HCT116 (cell line): Measurements from ENCODE around the gene TMC2. TPM values are rescaled to one million over a fixed set of nuclear protein-coding genes. Genes with fewer than 3 reads are reported as not detected.

Experiments used
- ATAC-seq: fragments of 200-7000 bp; cut with Tn5 transposase; 2 replicates; pipeline ENCODE4 v1.9.1; 2020; ENCODE audit warnings: mild to moderate bottlenecking, moderate library complexity
- BruUV-seq: library from RNA; stranded (reverse); fragments of 400-500 nt; replicated peaks from 2 replicates; lab custom pipeline; 2021; lab: Mats Ljungman, UMichigan
- CTCF ChIA-PET: fragments of 300-600 bp; sonication (Branson Sonifier 250); formaldehyde crosslinking; loops from one replicate; lab custom pipeline; 2021; ENCODE audit warnings: antibody characterized with exemption; lab: Charles Lee
- POLR2A ChIA-PET: fragments of 300-600, 350-600 bp; sonication (Branson Sonifier 250); formaldehyde crosslinking; loops from one replicate; lab custom pipeline; 2021; ENCODE audit warnings: antibody characterized with exemption; lab: Charles Lee
- RAD21 ChIA-PET, 2 experiments: fragments of 300-600 bp; sonication (Branson Sonifier 250); formaldehyde crosslinking; loops; one replicate each; lab custom pipeline; 2023; ENCODE audit warnings: low total read pairs in 2 of 2; ENCODE audit not compliant: uncharacterized antibody in 2 of 2, unreplicated experiment in 2 of 2, low non-redundant PET in 1 of 2; lab: Charles Lee
- DNase-seq: peaks from one replicate; pipeline ENCODE4 v3.0.0-alpha.2; 2010; ENCODE audit warnings: low read depth, low spot score
- H2AFZ ChIP-seq: fragments of 200-600 bp; shearing (Covaris generic), sonication (generic); 2 replicates; pipeline ENCODE4 v1.6.1; 2017; ENCODE audit warnings: low read depth, mixed run types, mixed read lengths, antibody characterized with exemption, low read length; ENCODE audit not compliant: poor library complexity, severe bottlenecking
- H3K27ac ChIP-seq: 2 replicates; pipeline ENCODE4 v1.5.1; 2012; ENCODE audit warnings: low read depth, low read length
- H3K27me3 ChIP-seq: fragments of 200-600 bp; sonication (generic); 2 replicates; pipeline ENCODE4 v1.6.1; 2016; ENCODE audit warnings: mixed run types, low read length, mixed read lengths; ENCODE audit not compliant: insufficient read depth
- H3K36me3 ChIP-seq, 2 experiments: fragments of 200-500 bp in 1 of 2; fragments of 200-600 bp in 1 of 2; sonication (Bioruptor generic) in 1 of 2; sonication (generic) in 1 of 2; 2 replicates each; pipeline versions ENCODE4 v1.5.1 to v1.6.1; 2014 to 2016; ENCODE audit warnings: low read length in 2 of 2, inconsistent platforms in 1 of 2, mixed read lengths in 1 of 2, mixed run types in 1 of 2; ENCODE audit not compliant: insufficient read depth in 2 of 2, control insufficient read depth in 1 of 2
- H3K4me1 ChIP-seq, 2 experiments: fragments of 200-600 bp in 1 of 2; sonication (generic) in 1 of 2; 2 replicates each; pipeline versions ENCODE4 v1.5.1 to v1.6.1; 2012 to 2017; ENCODE audit warnings: low read length in 2 of 2, inconsistent platforms in 1 of 2, mild to moderate bottlenecking in 1 of 2, mixed read lengths in 1 of 2, mixed run types in 1 of 2, moderate library complexity in 1 of 2; ENCODE audit not compliant: insufficient read depth in 2 of 2, control insufficient read depth in 1 of 2
- H3K4me2 ChIP-seq: fragments of 200-600 bp; sonication (generic); 2 replicates; pipeline ENCODE4 v1.6.1; 2017; ENCODE audit warnings: mixed run types, low read length, mixed read lengths
- H3K4me3 ChIP-seq, 2 experiments: fragments of 200-600 bp in 1 of 2; sonication (generic) in 1 of 2; replicated peaks in 1 of 2; 2 replicates each; pipeline ENCODE4 v1.5.1; 2011 to 2016; ENCODE audit warnings: low read length in 2 of 2, control low read depth in 1 of 2, low read depth in 1 of 2, mild to moderate bottlenecking in 1 of 2, mixed read lengths in 1 of 2, mixed run types in 1 of 2
- H3K79me2 ChIP-seq: fragments of 200-600 bp; sonication (generic); 2 replicates; pipeline ENCODE4 v1.6.1; 2017; ENCODE audit warnings: mild to moderate bottlenecking, mixed run types, low read length, moderate library complexity, mixed read lengths; ENCODE audit not compliant: insufficient read depth
- H3K9ac ChIP-seq: fragments of 200-600 bp; sonication (generic); 2 replicates; pipeline ENCODE4 v1.6.1; 2016; ENCODE audit warnings: low read length, mixed read lengths
- H3K9me2 ChIP-seq: fragments of 200-600 bp; sonication (generic), shearing (Covaris generic); 2 replicates; pipeline ENCODE4 v1.6.1; 2017; ENCODE audit warnings: mixed run types, mild to moderate bottlenecking, moderate library complexity; ENCODE audit not compliant: insufficient read depth
- H3K9me3 ChIP-seq, 2 experiments: fragments of 200-500 bp in 1 of 2; fragments of 200-600 bp in 1 of 2; sonication (Bioruptor generic) in 1 of 2; sonication (generic) in 1 of 2; 2 replicates each; pipeline ENCODE4 v1.6.1; 2014 to 2017; ENCODE audit warnings: low read length in 2 of 2, mixed read lengths in 2 of 2, inconsistent platforms in 1 of 2, low read depth in 1 of 2, mild to moderate bottlenecking in 1 of 2, mixed run types in 1 of 2, moderate library complexity in 1 of 2; ENCODE audit not compliant: control insufficient read depth in 1 of 2, insufficient read depth in 1 of 2
- H4K20me1 ChIP-seq: fragments of 200-600 bp; sonication (generic), shearing (Covaris generic); 2 replicates; pipeline ENCODE4 v1.6.1; 2017; ENCODE audit warnings: mixed run types, mild to moderate bottlenecking, moderate library complexity; ENCODE audit not compliant: insufficient read depth
- EZH2phosphoT487 ChIP-seq: fragments of 200-600 bp; IDR thresholded peaks from 2 replicates; pipeline ENCODE4 v1.6.1; 2018; ENCODE audit warnings: antibody characterized with exemption, borderline replicate concordance
- POLR2A ChIP-seq: IDR thresholded peaks from 2 replicates; pipeline ENCODE4 v1.7.0; 2011; ENCODE audit warnings: borderline replicate concordance; ENCODE audit not compliant: insufficient read depth, insufficient read length; ENCODE audit errors: extremely low read depth
- SIN3A ChIP-seq: IDR thresholded peaks from 2 replicates; pipeline ENCODE4 v1.6.1; 2012; ENCODE audit warnings: low read depth
- SP1 ChIP-seq: IDR thresholded peaks from 2 replicates; pipeline ENCODE4 v1.6.1; 2012; ENCODE audit warnings: low read depth
- SRF ChIP-seq: IDR thresholded peaks from 2 replicates; pipeline ENCODE4 v1.6.1; 2012; ENCODE audit warnings: low read depth
- TCF7L2 ChIP-seq: IDR thresholded peaks from 2 replicates; pipeline ENCODE4 v1.7.0; 2011; ENCODE audit warnings: borderline replicate concordance, inconsistent platforms; ENCODE audit not compliant: insufficient read depth, insufficient read length; ENCODE audit errors: extremely low read depth
- ZBTB33 ChIP-seq: IDR thresholded peaks from 2 replicates; pipeline ENCODE4 v1.6.1; 2011; ENCODE audit warnings: mild to moderate bottlenecking, low read length, moderate library complexity; ENCODE audit not compliant: insufficient replicate concordance; ENCODE audit errors: extremely low read depth
- ZFX ChIP-seq: fragments of 450-650 bp; IDR thresholded peaks from 2 replicates; pipeline ENCODE4 v1.6.1; 2017
- intact Hi-C: fragments of 100-400 bp; cut with micrococcal nuclease; formaldehyde crosslinking; loops from 2 replicates; pipeline ENCODE4 v1.10.0; 2022
- total RNA-seq: library from RNA; stranded (reverse); gene quantifications from one replicate; pipeline ENCODE4 v1.2.1, GENCODE V29; 2021; ENCODE audit not compliant: unreplicated experiment

The TMC2 gene
- total RNA-seq, 1 experiment from 2014 or later: not detected

DNA sequence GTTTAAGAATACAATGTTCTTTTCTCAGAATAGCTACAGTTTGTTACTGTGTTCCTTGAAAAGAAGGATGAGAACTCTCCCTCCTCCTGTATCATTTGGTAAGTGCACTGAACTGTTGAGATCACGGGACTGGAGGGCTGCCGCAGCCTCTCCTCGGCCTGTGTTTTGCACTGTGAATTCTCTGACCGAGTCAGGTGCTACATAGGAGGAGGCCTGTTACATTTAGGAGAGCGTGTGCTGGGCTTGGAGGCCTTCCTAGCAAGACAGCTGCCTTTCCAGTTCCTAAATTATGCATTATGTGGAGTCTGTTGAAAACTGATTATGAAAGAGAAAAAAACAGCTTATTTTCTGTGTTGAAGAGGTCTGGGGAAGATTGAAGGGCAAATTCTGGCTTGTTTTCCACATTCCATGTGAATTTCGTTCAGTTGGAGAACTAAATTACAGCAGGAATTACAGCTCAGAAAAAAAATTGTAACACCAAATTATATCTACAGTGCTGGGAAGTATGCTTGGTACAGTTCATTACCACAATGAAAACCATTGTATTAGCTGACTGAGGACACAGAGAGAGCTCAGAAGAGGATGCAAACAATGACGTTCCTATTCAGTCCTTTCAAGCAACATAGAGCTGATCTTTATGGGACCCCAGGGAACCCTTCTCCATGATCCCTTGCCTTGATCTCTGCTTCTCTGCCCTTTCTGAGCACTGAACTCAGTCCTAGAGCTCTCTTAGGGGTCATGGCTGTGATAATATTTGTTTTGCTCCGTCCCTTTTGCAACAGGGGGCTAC, 2.8 kb downstream of the TMC2 start:
- ATAC-seq: no peak
- Histone ChIP-seq H3K4me2 (no peak overlapping the region), H3K27ac (no peak overlapping the region), H3K4me3 (no peak overlapping the region), H3K4me1 (no peaks in the 10 kb centered on the region), H4K20me1 (no peaks in the 10 kb centered on the region), H2AFZ (no peak overlapping the region), H3K27me3 (peaks cover 15% of the 10 kb centered on the region; the same call in 1 of the 2 replicates), H3K9me2 (no peaks in the 10 kb centered on the region), H3K9me3 (no peaks in the 10 kb centered on the region), H3K79me2 (no peaks in the 10 kb centered on the region), H3K9ac (no peak overlapping the region), H3K36me3 (no peaks in the 10 kb centered on the region)
- CTCF ChIA-PET: interaction anchor here (0.9 to 3.8 kb wide), 2 partner anchors 17 kb away, joined by 3 to 22 read pairs; no protein-coding TSS in a partner anchor
- POLR2A ChIA-PET: no interaction called here
- TF ChIP-seq SIN3A (no peak), ZFX (no peak), TCF7L2 (no peak), EZH2phosphoT487 (no peak), POLR2A (no peak), SRF (no peak), ZBTB33 (no peak), SP1 (no peak)
- BruUV-seq: no TSS peak
- DNase-seq: no peak
- intact Hi-C loops: no loop called here
- RAD21 ChIA-PET: no interaction called here
